Measurements from ENCODE around the gene VGLL4. TPM values are rescaled to one million over a fixed set of nuclear protein-coding genes. Genes with fewer than 3 reads are reported as not detected.

Gene VGLL4, protein sequence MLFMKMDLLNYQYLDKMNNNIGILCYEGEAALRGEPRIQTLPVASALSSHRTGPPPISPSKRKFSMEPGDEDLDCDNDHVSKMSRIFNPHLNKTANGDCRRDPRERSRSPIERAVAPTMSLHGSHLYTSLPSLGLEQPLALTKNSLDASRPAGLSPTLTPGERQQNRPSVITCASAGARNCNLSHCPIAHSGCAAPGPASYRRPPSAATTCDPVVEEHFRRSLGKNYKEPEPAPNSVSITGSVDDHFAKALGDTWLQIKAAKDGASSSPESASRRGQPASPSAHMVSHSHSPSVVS
- 26.3 and 28.1 TPM in 2 replicates for polyA plus RNA-seq (2011; rRNA removed)
- 29.7 and 37.9 TPM in 2 replicates for polyA plus RNA-seq (2012; cell fraction: cytosol; rRNA removed)
- polyA plus RNA-seq (2012; cell fraction: nucleus; rRNA removed), result 47.0 and 48.7 TPM in 2 replicates
- 22.0 to 24.7 TPM (median 24.2 TPM) in 3 replicates for polyA plus RNA-seq (2017; fragmentation: RNase III; extraction: RNeasy Plus Mini Kit Qiagen cat#74134 plus additional on column Dnase treatment)
- polyA minus RNA-seq (2011; rRNA and poly(A)+ RNA removed), result 20.6 and 22.9 TPM in 2 replicates

DNA sequence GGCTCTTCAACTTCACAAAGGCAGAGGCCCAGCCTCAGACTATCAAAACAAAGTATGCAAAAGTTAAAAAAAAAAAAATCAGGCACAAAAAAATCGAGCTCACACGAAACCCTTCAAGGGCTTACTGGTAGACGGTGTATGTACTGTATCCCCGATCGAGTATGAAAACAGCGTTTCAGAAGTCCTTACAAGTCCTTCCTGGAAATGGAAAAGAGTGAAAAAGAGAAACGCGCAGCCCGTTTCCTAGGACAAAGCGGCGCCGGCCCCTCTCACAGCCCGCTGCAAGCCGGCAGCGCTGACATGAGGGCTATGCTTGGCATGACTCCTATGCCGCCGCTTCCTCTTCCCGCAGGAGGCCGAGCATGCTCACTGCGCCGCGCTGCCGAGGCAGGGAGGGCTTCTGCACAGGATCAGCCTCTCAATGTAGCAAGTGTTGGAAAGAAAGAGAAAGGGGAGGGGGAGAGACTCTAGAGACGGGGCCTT is at the start of gene VGLL4:
TSS of gene VGLL4 (minus strand) at position 311 of the 483 bp plus-strand sequence. CDS start 397 bp downstream, outside the sequence.
- ATAC-seq (peak; percentile 91 to 96), FAIRE-seq (no peak)
- WGBS (ENCODE audit: missing lambda C conversion rate), result 1% methylated on average over 19 of the region's 24 CpGs

DNA sequence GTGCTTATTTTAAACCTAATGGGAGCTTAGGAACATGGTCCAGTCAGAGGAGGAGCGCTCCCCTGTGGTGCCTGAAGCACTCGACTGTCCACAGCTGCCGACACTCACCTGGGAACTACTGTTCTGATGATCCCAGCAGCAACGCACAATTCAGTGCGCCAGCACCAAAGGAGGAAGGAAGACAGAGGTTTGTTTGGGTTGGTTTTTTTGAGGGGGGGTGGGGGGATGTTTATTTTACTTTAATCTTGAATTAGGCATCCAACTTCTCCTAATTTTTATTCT is 48.8 kb upstream of the VGLL4 start:
- no peak overlapping the region for H3K27ac ChIP-seq
- no peak for TF ChIP-seq POLR2A (IDR thresholded peaks at IDR 0.05; ENCODE audit: low read length)
- TF ChIP-seq FOSB (CRISPR knock-in tag; IDR thresholded peaks at IDR 0.05), result no peak
- TF ChIP-seq, protein P1, sequence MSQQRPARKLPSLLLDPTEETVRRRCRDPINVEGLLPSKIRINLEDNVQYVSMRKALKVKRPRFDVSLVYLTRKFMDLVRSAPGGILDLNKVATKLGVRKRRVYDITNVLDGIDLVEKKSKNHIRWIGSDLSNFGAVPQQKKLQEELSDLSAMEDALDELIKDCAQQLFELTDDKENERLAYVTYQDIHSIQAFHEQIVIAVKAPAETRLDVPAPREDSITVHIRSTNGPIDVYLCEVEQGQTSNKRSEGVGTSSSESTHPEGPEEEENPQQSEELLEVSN (IDR thresholded peaks at IDR 0.05; ENCODE audit: borderline replicate concordance, low read depth), result no peak
- no peak for TF ChIP-seq PHF8 (IDR thresholded peaks at IDR 0.05; ENCODE audit: borderline replicate concordance, low read depth)
- TF ChIP-seq NPAS2 (CRISPR knock-in tag; IDR thresholded peaks at IDR 0.05; ENCODE audit: borderline replicate concordance), result no peak
- TF ChIP-seq HOXB13 (CRISPR knock-in tag; IDR thresholded peaks at IDR 0.05; ENCODE audit: low read depth), result no peak
- no peak for TF ChIP-seq HOXA7 (CRISPR knock-in tag; IDR thresholded peaks at IDR 0.05)
- H3K9me3 ChIP-seq, result no peaks in the 10 kb centered on the region
- ChIA-PET CTCF (interaction anchor here (0.7 kb wide), 2 partner anchors 37 to 898 kb away, joined by 3 read pairs; no protein-coding TSS in a partner anchor), POLR2A (no interaction called here)
- H3K4me3 ChIP-seq, result no peak overlapping the region
- ATAC-seq, result no peak
- H3K4me1 ChIP-seq, result peaks cover 14% of the 10 kb centered on the region
- no peak for FAIRE-seq
- DNase-seq (ENCODE audit: low read depth in 1 of 2, low spot score in 1 of 2), result no peak
- no peak overlapping the region for H3K4me2 ChIP-seq
- 82% methylated on average over 5 of the region's 5 CpGs for WGBS (ENCODE audit: missing lambda C conversion rate)

More for the DNA sequence above, at the start of gene VGLL4:
- peak within 1 kb of the TSS; percentile 91 for H3K4me2 ChIP-seq
- TF ChIP-seq JUN (IDR thresholded peaks at IDR 0.05) (0 out of 5 replicates have a peak, but pooled peaks of 1 of the 2 experiments have one; percentile 46), RAD21 (conservative IDR thresholded peaks at IDR 0.05 in 1 of 2, IDR thresholded peaks at IDR 0.05 in 1 of 2) (peak; percentile 20 to 21; a peak in 2 of 5 replicates), MAZ (IDR thresholded peaks at IDR 0.05; ENCODE audit: borderline replicate concordance, low read depth, low read length) (no peak), BHLHE40 (IDR thresholded peaks at IDR 0.05; ENCODE audit: low read depth, low read length) (no peak), TP53 (CRISPR knock-in tag; IDR thresholded peaks at IDR 0.05) (no peak), POLR2A (IDR thresholded peaks at IDR 0.05; ENCODE audit: low read length) (peak; percentile 75), HDAC2 (IDR thresholded peaks at IDR 0.05) (0 out of 2 replicates have a peak, but pooled peaks have one; percentile 9)
- TF ChIP-seq, protein P2, sequence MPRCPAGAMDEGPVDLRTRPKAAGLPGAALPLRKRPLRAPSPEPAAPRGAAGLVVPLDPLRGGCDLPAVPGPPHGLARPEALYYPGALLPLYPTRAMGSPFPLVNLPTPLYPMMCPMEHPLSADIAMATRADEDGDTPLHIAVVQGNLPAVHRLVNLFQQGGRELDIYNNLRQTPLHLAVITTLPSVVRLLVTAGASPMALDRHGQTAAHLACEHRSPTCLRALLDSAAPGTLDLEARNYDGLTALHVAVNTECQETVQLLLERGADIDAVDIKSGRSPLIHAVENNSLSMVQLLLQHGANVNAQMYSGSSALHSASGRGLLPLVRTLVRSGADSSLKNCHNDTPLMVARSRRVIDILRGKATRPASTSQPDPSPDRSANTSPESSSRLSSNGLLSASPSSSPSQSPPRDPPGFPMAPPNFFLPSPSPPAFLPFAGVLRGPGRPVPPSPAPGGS (IDR thresholded peaks at IDR 0.05), result 0 out of 3 replicates have a peak, but pooled peaks have one; percentile 35
- TF ChIP-seq, protein P3, sequence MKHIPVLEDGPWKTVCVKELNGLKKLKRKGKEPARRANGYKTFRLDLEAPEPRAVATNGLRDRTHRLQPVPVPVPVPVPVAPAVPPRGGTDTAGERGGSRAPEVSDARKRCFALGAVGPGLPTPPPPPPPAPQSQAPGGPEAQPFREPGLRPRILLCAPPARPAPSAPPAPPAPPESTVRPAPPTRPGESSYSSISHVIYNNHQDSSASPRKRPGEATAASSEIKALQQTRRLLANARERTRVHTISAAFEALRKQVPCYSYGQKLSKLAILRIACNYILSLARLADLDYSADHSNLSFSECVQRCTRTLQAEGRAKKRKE (CRISPR knock-in tag; IDR thresholded peaks at IDR 0.05; ENCODE audit: low read depth), result 0 out of 2 replicates have a peak, but pooled peaks have one; percentile 43
- TF ChIP-seq, protein P4, sequence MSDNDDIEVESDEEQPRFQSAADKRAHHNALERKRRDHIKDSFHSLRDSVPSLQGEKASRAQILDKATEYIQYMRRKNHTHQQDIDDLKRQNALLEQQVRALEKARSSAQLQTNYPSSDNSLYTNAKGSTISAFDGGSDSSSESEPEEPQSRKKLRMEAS (IDR thresholded peaks at IDR 0.05), result peak; percentile 87
- DNase-seq (ENCODE audit: low read depth in 1 of 2, low spot score in 1 of 2), result peak; percentile 79 to 83
- H3K27ac ChIP-seq, result peak within 1 kb of the TSS; percentile 84 to 88
- H3K4me3 ChIP-seq, result peak within 1 kb of the TSS; percentile 61
- H3K4me1 ChIP-seq, result peaks cover 17% of the 10 kb centered on the region; the same call in 2 of the 3 replicates
- no peaks in the 10 kb centered on the region for H3K9me3 ChIP-seq
- ChIA-PET CTCF (interaction anchor here (0.5 to 2.8 kb wide), 6 partner anchors 9 to 264 kb away, joined by 3 to 15 read pairs (median 4); no protein-coding TSS in a partner anchor), POLR2A (interaction anchor here (0.6 to 1.6 kb wide), 7 partner anchors 8 to 302 kb away, joined by 3 to 9 read pairs (median 3); no protein-coding TSS in a partner anchor)

Measured in A549 (cell line).